Measurements from ENCODE around the gene ADRM1.

The ADRM1 gene

GRCh38 chr20:62309947-62310756 lies 7.4 kb downstream of the ADRM1 start:
- TF ChIP-seq CTCF (IDR thresholded peaks at IDR 0.05), result no peak
- no peak overlapping the region for H2AFZ ChIP-seq
- H3K9ac ChIP-seq, result no peak overlapping the region
- no peaks in the 10 kb centered on the region for H3K4me1 ChIP-seq
- H3K4me2 ChIP-seq (ENCODE audit: low read length), result no peak overlapping the region
- peaks cover 5% of the 10 kb centered on the region for H3K79me2 ChIP-seq
- no peaks in the 10 kb centered on the region for H3K9me3 ChIP-seq (ENCODE audit: control insufficient read depth, low read length)
- no peak overlapping the region for H3K4me3 ChIP-seq (ENCODE audit: low read depth, low read length)
- no peak overlapping the region for H3K27ac ChIP-seq
- no peaks in the 10 kb centered on the region for H3K36me3 ChIP-seq (ENCODE audit: control insufficient read depth, insufficient read depth, low read length)
- no peaks in the 10 kb centered on the region for H3K27me3 ChIP-seq (ENCODE audit: control insufficient read depth, insufficient read depth, low read length)

- Histone ChIP-seq H3K79me2 (no peaks in the 10 kb centered on the region), H3K4me2 (ENCODE audit: low read length) (no peak overlapping the region), H3K27me3 (ENCODE audit: control insufficient read depth, insufficient read depth, low read length) (no peaks in the 10 kb centered on the region), H3K4me1 (no peaks in the 10 kb centered on the region), H3K4me3 (ENCODE audit: low read depth, low read length) (no peak overlapping the region), H3K36me3 (ENCODE audit: control insufficient read depth, insufficient read depth, low read length) (no peaks in the 10 kb centered on the region), H2AFZ (no peak overlapping the region), H3K9ac (no peak overlapping the region), H3K27ac (no peak overlapping the region), H3K9me3 (ENCODE audit: control insufficient read depth, low read length) (no peaks in the 10 kb centered on the region)
- TF ChIP-seq CTCF (IDR thresholded peaks at IDR 0.05), result no peak
Observed at GRCh38 chr20:62310757-62311121, 7.9 kb downstream of the ADRM1 start.

GRCh38 chr20:62311150-62311549 lies 8.4 kb downstream of the ADRM1 start:
- H3K9ac ChIP-seq, result no peak overlapping the region
- no peaks in the 10 kb centered on the region for H3K79me2 ChIP-seq
- no peak overlapping the region for H3K4me3 ChIP-seq (ENCODE audit: low read depth, low read length)
- H3K27ac ChIP-seq, result no peak overlapping the region
- TF ChIP-seq CTCF (IDR thresholded peaks at IDR 0.05), result no peak
- no peaks in the 10 kb centered on the region for H3K36me3 ChIP-seq (ENCODE audit: control insufficient read depth, insufficient read depth, low read length)
- no peaks in the 10 kb centered on the region for H3K27me3 ChIP-seq (ENCODE audit: control insufficient read depth, insufficient read depth, low read length)
- no peaks in the 10 kb centered on the region for H3K9me3 ChIP-seq (ENCODE audit: control insufficient read depth, low read length)
- H3K4me1 ChIP-seq, result no peaks in the 10 kb centered on the region
- no peak overlapping the region for H2AFZ ChIP-seq
- no peak overlapping the region for H3K4me2 ChIP-seq (ENCODE audit: low read length)

- no peak overlapping the region for H2AFZ ChIP-seq
- H3K4me2 ChIP-seq (ENCODE audit: low read length), result no peak overlapping the region
- no peak for TF ChIP-seq CTCF (IDR thresholded peaks at IDR 0.05)
- no peaks in the 10 kb centered on the region for H3K27me3 ChIP-seq (ENCODE audit: control insufficient read depth, insufficient read depth, low read length)
- no peak overlapping the region for H3K4me3 ChIP-seq (ENCODE audit: low read depth, low read length)
- H3K9ac ChIP-seq, result no peak overlapping the region
- H3K36me3 ChIP-seq (ENCODE audit: control insufficient read depth, insufficient read depth, low read length), result no peaks in the 10 kb centered on the region
- H3K4me1 ChIP-seq, result no peaks in the 10 kb centered on the region
- no peak overlapping the region for H3K27ac ChIP-seq
- no peaks in the 10 kb centered on the region for H3K79me2 ChIP-seq
- H3K9me3 ChIP-seq (ENCODE audit: control insufficient read depth, low read length), result no peaks in the 10 kb centered on the region
Observed at GRCh38 chr20:62311832-62312661, 9.2 kb downstream of the ADRM1 start.
